HepG2 (cell line): Measurements from ENCODE around the gene MGST2. TPM values are rescaled to one million over a fixed set of nuclear protein-coding genes. Genes with fewer than 3 reads are reported as not detected.

Experiments
- NRL ChIP-seq: sonication (generic); formaldehyde crosslinking; IDR thresholded peaks from 2 replicates; pipeline ENCODE4 v1.5.0; 2020; ENCODE audit warnings: missing genetic modification reagents, mild to moderate bottlenecking, moderate library complexity, borderline replicate concordance
- SALL2 ChIP-seq: sonication (generic); formaldehyde crosslinking; IDR thresholded peaks from 2 replicates; pipeline ENCODE4 v1.8.1; 2023; ENCODE audit warnings: mild to moderate bottlenecking, missing genetic modification reagents, inconsistent platforms
- ZNF24 ChIP-seq: fragments of 450-650 bp; IDR thresholded peaks from 2 replicates; pipeline ENCODE4 v1.6.1; 2017; ENCODE audit warnings: antibody characterized with exemption, mild to moderate bottlenecking
- ZNF510 ChIP-seq: sonication (generic); formaldehyde crosslinking; IDR thresholded peaks from 2 replicates; pipeline ENCODE4 v1.4.0; 2020; ENCODE audit warnings: low read depth, mild to moderate bottlenecking, missing genetic modification reagents
- polyA plus RNA-seq, 8 experiments: library from polyadenylated mRNA; depleted of rRNA in 3 of 8; stranded (reverse) in 7 of 8; unstranded in 1 of 8; fragments of >200 nt; fragmentation: Illumina TruSeq in 4 of 8; extraction: Trizol in 4 of 8; gene quantifications; 2 replicates each; pipeline versions ENCODE4 v1.2.1 to v1.2.3, GENCODE V29; 2011 to 2016; ENCODE audit warnings: low read depth in 4 of 8, missing spikeins in 1 of 8, mixed read lengths in 1 of 8; ENCODE audit not compliant: insufficient read depth in 1 of 8
- total RNA-seq, 5 experiments: library from RNA; depleted of rRNA; stranded (reverse); fragments of >200 nt; fragmentation: Illumina TruSeq; extraction: Trizol; gene quantifications; 2 replicates each; pipeline ENCODE4 v1.2.3, GENCODE V29; 2016; ENCODE audit warnings: low read depth in 1 of 5
- TF ChIP-seq, protein P1 (sequence below): IDR thresholded peaks from 2 replicates; pipeline ENCODE4 v1.6.1; 2016; ENCODE audit warnings: missing compliant biosample characterization, missing genetic modification reagents, borderline replicate concordance
- TF ChIP-seq, protein P2 (sequence below): sonication (generic); formaldehyde crosslinking; IDR thresholded peaks from 2 replicates; pipeline ENCODE4 v1.4.0; 2020; ENCODE audit warnings: mild to moderate bottlenecking, missing genetic modification reagents

MGST2 gene
- total and polyA plus RNA-seq, 2 of the 13 experiments (the other 11 are each of a cell fraction or from before 2014, with no cell fraction given): 205 to 416 TPM

DNA sequence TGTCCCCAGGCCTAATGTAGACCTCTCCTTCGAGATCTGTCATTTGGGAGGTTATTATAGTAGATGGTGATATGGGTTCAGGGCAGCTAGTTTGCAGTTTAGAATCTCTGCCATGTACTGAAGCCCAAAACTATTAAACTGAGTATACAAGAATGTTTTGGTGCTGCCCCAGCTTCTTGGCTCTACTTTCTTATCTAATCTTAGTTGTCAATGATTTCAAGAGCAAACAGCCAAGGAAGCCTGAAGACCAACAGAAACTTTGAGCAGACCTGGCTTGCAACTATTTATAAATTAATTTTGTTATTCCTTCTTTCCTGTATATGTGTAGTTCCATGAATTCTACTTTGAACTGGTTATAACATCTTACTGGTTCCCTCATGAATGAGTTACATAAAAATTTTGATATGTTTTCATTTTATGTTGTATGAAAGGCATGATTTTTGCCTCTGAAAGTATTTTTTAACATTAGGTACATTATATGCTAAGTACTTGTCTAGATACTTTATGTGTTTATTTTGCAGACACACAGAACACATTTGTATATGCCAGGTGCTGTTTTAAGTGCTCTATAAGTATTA, 2.0 kb upstream of the MGST2 start (continued):
- TF ChIP-seq, protein P1, sequence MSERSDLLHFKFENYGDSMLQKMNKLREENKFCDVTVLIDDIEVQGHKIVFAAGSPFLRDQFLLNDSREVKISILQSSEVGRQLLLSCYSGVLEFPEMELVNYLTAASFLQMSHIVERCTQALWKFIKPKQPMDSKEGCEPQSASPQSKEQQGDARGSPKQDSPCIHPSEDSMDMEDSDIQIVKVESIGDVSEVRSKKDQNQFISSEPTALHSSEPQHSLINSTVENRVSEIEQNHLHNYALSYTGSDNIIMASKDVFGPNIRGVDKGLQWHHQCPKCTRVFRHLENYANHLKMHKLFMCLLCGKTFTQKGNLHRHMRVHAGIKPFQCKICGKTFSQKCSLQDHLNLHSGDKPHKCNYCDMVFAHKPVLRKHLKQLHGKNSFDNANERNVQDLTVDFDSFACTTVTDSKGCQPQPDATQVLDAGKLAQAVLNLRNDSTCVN (CRISPR knock-in tag): no peak
- TF ChIP-seq, protein P2, sequence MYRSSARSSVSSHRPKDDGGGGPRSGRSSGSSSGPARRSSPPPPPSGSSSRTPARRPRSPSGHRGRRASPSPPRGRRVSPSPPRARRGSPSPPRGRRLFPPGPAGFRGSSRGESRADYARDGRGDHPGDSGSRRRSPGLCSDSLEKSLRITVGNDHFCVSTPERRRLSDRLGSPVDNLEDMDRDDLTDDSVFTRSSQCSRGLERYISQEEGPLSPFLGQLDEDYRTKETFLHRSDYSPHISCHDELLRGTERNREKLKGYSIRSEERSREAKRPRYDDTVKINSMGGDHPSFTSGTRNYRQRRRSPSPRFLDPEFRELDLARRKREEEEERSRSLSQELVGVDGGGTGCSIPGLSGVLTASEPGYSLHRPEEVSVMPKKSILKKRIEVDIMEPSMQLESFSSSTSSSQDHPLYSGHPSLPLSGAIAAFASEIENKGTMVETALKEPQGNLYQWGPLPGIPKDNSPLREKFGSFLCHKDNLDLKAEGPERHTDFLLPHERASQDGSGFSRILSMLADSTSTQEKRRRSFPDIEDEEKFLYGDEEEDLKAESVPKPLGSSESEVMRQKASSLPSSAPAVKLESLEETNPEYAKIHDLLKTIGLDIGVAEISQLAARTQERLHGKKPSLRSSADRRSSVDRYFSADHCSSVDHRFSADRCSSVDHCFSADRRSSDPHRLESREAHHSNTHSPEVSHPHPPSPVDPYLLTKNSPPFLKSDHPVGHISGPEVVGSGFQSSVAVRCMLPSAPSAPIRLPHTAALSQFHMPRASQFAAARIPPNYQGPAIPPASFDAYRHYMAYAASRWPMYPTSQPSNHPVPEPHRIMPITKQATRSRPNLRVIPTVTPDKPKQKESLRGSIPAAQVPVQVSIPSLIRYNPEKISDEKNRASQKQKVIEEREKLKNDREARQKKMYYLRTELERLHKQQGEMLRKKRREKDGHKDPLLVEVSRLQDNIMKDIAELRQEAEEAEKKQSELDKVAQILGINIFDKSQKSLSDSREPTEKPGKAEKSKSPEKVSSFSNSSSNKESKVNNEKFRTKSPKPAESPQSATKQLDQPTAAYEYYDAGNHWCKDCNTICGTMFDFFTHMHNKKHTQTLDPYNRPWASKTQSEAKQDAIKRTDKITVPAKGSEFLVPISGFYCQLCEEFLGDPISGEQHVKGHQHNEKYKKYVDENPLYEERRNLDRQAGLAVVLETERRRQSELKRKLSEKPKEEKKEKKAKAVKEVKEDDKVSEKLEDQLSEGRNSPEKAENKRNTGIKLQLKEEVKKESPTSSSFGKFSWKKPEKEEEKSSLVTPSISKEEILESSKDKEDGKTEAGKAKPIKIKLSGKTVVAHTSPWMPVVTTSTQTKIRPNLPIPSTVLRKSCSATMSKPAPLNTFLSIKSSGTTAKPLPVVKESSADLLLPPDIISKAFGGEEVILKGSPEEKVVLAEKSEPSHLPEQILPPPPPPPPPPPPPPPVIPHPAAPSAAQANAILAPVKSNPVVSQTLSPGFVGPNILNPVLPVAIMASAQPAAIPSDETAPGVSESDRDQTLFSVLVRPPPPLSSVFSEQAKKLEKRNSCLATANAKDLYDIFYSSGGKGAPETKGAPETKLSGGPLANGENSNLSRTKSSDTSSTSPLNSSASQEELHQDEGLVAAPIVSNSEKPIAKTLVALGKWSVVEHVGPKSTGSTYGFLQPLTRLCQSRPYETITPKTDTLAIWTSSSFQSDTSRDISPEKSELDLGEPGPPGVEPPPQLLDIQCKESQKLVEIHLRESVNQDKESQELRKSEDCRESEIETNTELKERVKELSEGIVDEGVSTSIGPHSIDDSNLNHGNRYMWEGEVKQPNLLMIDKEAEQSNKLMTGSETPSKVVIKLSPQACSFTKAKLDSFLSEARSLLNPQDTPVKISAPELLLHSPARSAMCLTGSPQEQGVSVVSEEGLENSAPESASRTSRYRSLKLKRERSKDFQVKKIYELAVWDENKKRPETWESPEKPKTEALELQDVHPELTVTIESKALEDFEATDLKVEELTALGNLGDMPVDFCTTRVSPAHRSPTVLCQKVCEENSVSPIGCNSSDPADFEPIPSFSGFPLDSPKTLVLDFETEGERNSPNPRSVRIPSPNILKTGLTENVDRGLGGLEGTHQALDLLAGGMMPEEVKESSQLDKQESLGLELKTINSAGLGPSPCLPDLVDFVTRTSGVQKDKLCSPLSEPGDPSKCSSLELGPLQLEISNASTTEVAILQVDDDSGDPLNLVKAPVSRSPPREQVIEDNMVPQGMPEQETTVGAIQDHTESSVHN (CRISPR knock-in tag): no peak
- TF ChIP-seq ZNF24: no peak
- no peak for TF ChIP-seq SALL2
- TF ChIP-seq ZNF510 (CRISPR knock-in tag): no peak
- TF ChIP-seq NRL (CRISPR knock-in tag): no peak
